Measurements from ENCODE around the gene MCTP1.

The MCTP1 gene

GRCh38 chr5:94941122-94941755, 343.7 kb downstream of the MCTP1 start:
- H3K79me2 ChIP-seq (ENCODE audit: insufficient read depth, low read length): no peaks in the 10 kb centered on the region
- no peaks in the 10 kb centered on the region for H3K4me1 ChIP-seq (ENCODE audit: insufficient read depth, low read length, poor library complexity, severe bottlenecking)
- no peak overlapping the region for H3K9ac ChIP-seq (ENCODE audit: low read depth, low read length, poor library complexity, severe bottlenecking)
- H3K9me3 ChIP-seq (ENCODE audit: insufficient read depth, low read depth, low read length): no peaks in the 10 kb centered on the region
- TF ChIP-seq CTCF (conservative IDR thresholded peaks at IDR 0.05; ENCODE audit: low read length): no peak
- TF ChIP-seq EZH2phosphoT487 (IDR thresholded peaks at IDR 0.05; ENCODE audit: borderline replicate concordance): no peak
- H3F3A ChIP-seq (ENCODE audit: low read depth): no peaks in the 10 kb centered on the region
- no peaks in the 10 kb centered on the region for H3K27me3 ChIP-seq (ENCODE audit: insufficient read depth, low read length, poor library complexity, severe bottlenecking)
- H3K9me2 ChIP-seq (replicated peaks; ENCODE audit: low read depth, low read length): no peaks in the 10 kb centered on the region
- H4K20me1 ChIP-seq (ENCODE audit: insufficient read depth, low read length, poor library complexity, severe bottlenecking): no peaks in the 10 kb centered on the region
- H3K36me3 ChIP-seq (ENCODE audit: insufficient read depth, low read length): peaks cover 13% of the 10 kb centered on the region; the same call in 1 of the 2 replicates
- no peak overlapping the region for H3K4me3 ChIP-seq (ENCODE audit: low read length, poor library complexity, severe bottlenecking)
- no peak overlapping the region for H2AFZ ChIP-seq (ENCODE audit: low read length)
- H3K4me2 ChIP-seq (ENCODE audit: low read depth, low read length, poor library complexity, severe bottlenecking): no peak overlapping the region

- TF ChIP-seq EZH2phosphoT487 (IDR thresholded peaks at IDR 0.05; ENCODE audit: borderline replicate concordance) (no peak), CTCF (conservative IDR thresholded peaks at IDR 0.05; ENCODE audit: low read length) (no peak)
- H3K9me3 ChIP-seq (ENCODE audit: insufficient read depth, low read depth, low read length): no peaks in the 10 kb centered on the region
- no peaks in the 10 kb centered on the region for H4K20me1 ChIP-seq (ENCODE audit: insufficient read depth, low read length, poor library complexity, severe bottlenecking)
- no peak overlapping the region for H3K9ac ChIP-seq (ENCODE audit: low read depth, low read length, poor library complexity, severe bottlenecking)
- no peaks in the 10 kb centered on the region for H3K27me3 ChIP-seq (ENCODE audit: insufficient read depth, low read length, poor library complexity, severe bottlenecking)
- no peaks in the 10 kb centered on the region for H3F3A ChIP-seq (ENCODE audit: low read depth)
- no peaks in the 10 kb centered on the region for H3K4me1 ChIP-seq (ENCODE audit: insufficient read depth, low read length, poor library complexity, severe bottlenecking)
- no peak overlapping the region for H3K4me3 ChIP-seq (ENCODE audit: low read length, poor library complexity, severe bottlenecking)
- H3K36me3 ChIP-seq (ENCODE audit: insufficient read depth, low read length): no peaks in the 10 kb centered on the region
- no peak overlapping the region for H3K4me2 ChIP-seq (ENCODE audit: low read depth, low read length, poor library complexity, severe bottlenecking)
- H3K79me2 ChIP-seq (ENCODE audit: insufficient read depth, low read length): no peaks in the 10 kb centered on the region
- no peak overlapping the region for H2AFZ ChIP-seq (ENCODE audit: low read length)
- H3K9me2 ChIP-seq (replicated peaks; ENCODE audit: low read depth, low read length): no peaks in the 10 kb centered on the region
Observed at GRCh38 chr5:94932259-94932658, 352.6 kb downstream of the MCTP1 start.

GRCh38 chr5:94928891-94929290, 356.0 kb downstream of the MCTP1 start:
- H4K20me1 ChIP-seq (ENCODE audit: insufficient read depth, low read length, poor library complexity, severe bottlenecking): no peaks in the 10 kb centered on the region
- H3K27me3 ChIP-seq (ENCODE audit: insufficient read depth, low read length, poor library complexity, severe bottlenecking): no peaks in the 10 kb centered on the region
- H3K9me2 ChIP-seq (replicated peaks; ENCODE audit: low read depth, low read length): no peaks in the 10 kb centered on the region
- peaks cover 3% of the 10 kb centered on the region for H3K4me1 ChIP-seq (ENCODE audit: insufficient read depth, low read length, poor library complexity, severe bottlenecking)
- no peak overlapping the region for H3K4me3 ChIP-seq (ENCODE audit: low read length, poor library complexity, severe bottlenecking)
- H2AFZ ChIP-seq (ENCODE audit: low read length): no peak overlapping the region
- no peaks in the 10 kb centered on the region for H3K9me3 ChIP-seq (ENCODE audit: insufficient read depth, low read depth, low read length)
- no peaks in the 10 kb centered on the region for H3K79me2 ChIP-seq (ENCODE audit: insufficient read depth, low read length)
- no peaks in the 10 kb centered on the region for H3K36me3 ChIP-seq (ENCODE audit: insufficient read depth, low read length)
- no peaks in the 10 kb centered on the region for H3F3A ChIP-seq (ENCODE audit: low read depth)
- TF ChIP-seq CTCF (conservative IDR thresholded peaks at IDR 0.05; ENCODE audit: low read length): no peak
- no peak for TF ChIP-seq EZH2phosphoT487 (IDR thresholded peaks at IDR 0.05; ENCODE audit: borderline replicate concordance)
- H3K4me2 ChIP-seq (ENCODE audit: low read depth, low read length, poor library complexity, severe bottlenecking): no peak overlapping the region
- H3K9ac ChIP-seq (ENCODE audit: low read depth, low read length, poor library complexity, severe bottlenecking): no peak overlapping the region
